HG02642 (cell line): ENCODE data around the gene NEIL1.
"Not testable (repeated sequence)": the region's sequence is repeated elsewhere in the genome, so short reads cannot be mapped to it uniquely, and the experiment has no call there.

Experiments used
- ATAC-seq: cut with Tn5 transposase; IDR thresholded peaks from one replicate; pipeline ENCODE4 v1.9.1; 2021; ENCODE audit warnings: mild to moderate bottlenecking; ENCODE audit not compliant: unreplicated experiment, poor library complexity

NEIL1 gene

GRCh38 chr15:75369897-75370581 is 23.2 kb downstream of the NEIL1 start:
- ATAC-seq: no peak

GRCh38 chr15:75371486-75371885 is 24.6 kb downstream of the NEIL1 start:
- ATAC-seq: no peak

GRCh38 chr15:75371901-75372688 is 25.3 kb downstream of the NEIL1 start:
- ATAC-seq: no peak

- ATAC-seq: no peak
These were observed 33.9 kb downstream of the NEIL1 start for GRCh38 chr15:75380773-75381172.

GRCh38 chr15:75383986-75384385 is 37.1 kb downstream of the NEIL1 start:
- ATAC-seq: not testable (repeated sequence)

GRCh38 chr15:75389791-75390382 is 43.0 kb downstream of the NEIL1 start:
- no peak for ATAC-seq

- ATAC-seq: no peak
These were observed 50.7 kb downstream of the NEIL1 start for GRCh38 chr15:75397494-75397893.

GRCh38 chr15:75403892-75404291 is 57.1 kb downstream of the NEIL1 start:
- ATAC-seq: no peak
